ENCODE results near the gene TUBGCP6. TPM values are rescaled to one million over a fixed set of nuclear protein-coding genes. Genes with fewer than 3 reads are reported as not detected.

Gene TUBGCP6
- total and polyA plus RNA-seq, 2 donors (not counting 1 experiment from before 2014, with no cell fraction given): 137 to 178 TPM

DNA sequence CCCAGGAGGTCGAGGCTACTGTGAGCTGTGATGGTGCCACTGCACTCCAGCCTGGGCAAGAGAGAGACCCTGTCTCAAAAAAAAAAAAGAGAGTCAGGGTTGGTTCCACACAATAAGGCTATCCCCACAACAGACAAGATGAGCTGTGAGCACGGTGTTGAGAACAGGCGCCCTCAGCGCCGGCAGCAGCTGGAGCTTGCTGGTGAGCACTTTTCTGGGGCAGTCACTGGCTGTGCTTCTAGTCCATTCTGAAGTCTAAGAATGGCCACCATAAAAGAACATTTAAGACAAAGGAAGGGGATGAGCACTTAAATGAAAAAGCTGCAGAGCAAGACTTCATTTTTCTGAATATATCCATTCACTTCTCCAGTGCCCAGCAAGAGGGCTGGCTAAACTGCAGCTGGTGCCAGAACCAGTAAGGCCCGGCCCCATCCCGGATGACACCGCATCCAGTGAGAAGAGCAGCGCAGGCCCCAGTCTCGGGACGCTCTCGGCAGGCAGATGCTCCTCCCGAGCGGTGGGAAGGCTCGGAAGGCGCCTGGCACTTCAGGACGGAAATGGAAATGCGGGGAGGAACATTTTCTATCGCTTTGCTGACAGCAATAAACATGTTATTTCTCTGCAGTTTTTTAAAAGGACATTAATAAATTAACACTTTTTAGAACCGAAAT lies 12.2 kb downstream of the TUBGCP6 start:
- no peak for ATAC-seq (ENCODE audit: low read depth)
- intact Hi-C loops (cut with micrococcal nuclease): no loop called here
- DNase-seq: no peak
- Histone ChIP-seq H3K27ac (ENCODE audit: low read length in 2 of 2) (no peak overlapping the region), H3K4me3 (ENCODE audit: control extremely low read depth in 1 of 5, extremely low read depth in 1 of 5, insufficient read depth in 1 of 5, low read depth in 2 of 5, low read length in 4 of 5) (no peak overlapping the region), H2AFZ (ENCODE audit: insufficient read depth, low read depth, low read length, poor library complexity, severe bottlenecking) (no peak overlapping the region), H3K79me2 (ENCODE audit: control insufficient read depth, insufficient read depth, low read length) (peaks cover 69% of the 10 kb centered on the region), H3K4me1 (ENCODE audit: control insufficient read depth in 2 of 2, insufficient read depth in 2 of 2, low read length in 2 of 2) (no peaks in the 10 kb centered on the region), H3K27me3 (replicated peaks in 1 of 4; ENCODE audit: control extremely low read depth in 1 of 4, control insufficient read depth in 3 of 4, insufficient read depth in 4 of 4, low read length in 3 of 4) (no peaks in the 10 kb centered on the region), H3K36me3 (replicated peaks in 1 of 2; ENCODE audit: control extremely low read depth in 1 of 2, control insufficient read depth in 1 of 2, extremely low read depth in 1 of 2, insufficient read depth in 2 of 2, low read length in 1 of 2) (peaks cover 0 to 44% of the 10 kb centered on the region in 2 experiments), H4K20me1 (ENCODE audit: control insufficient read depth, insufficient read depth, low read length, poor library complexity, severe bottlenecking) (peaks cover 69% of the 10 kb centered on the region), H3K9ac (ENCODE audit: low read length) (no peak overlapping the region), H3K9me3 (ENCODE audit: control extremely low read depth in 1 of 3, control insufficient read depth in 2 of 3, insufficient read depth in 1 of 3, low read length in 2 of 3) (peaks cover 0 to 5% (median 0%) of the 10 kb centered on the region in 3 donors), H3K4me2 (replicated peaks; ENCODE audit: low read depth, low read length, poor library complexity, severe bottlenecking) (no peak overlapping the region)
- Mint-ChIP-seq H3K27me3 (no peaks in the 10 kb centered on the region), H3K27ac (no peak overlapping the region), H3K4me1 (peaks cover 9% of the 10 kb centered on the region), H3K9me3 (ENCODE audit: insufficient read depth) (no peaks in the 10 kb centered on the region), H3K4me3 (no peak overlapping the region)
- TF ChIP-seq, protein P1, sequence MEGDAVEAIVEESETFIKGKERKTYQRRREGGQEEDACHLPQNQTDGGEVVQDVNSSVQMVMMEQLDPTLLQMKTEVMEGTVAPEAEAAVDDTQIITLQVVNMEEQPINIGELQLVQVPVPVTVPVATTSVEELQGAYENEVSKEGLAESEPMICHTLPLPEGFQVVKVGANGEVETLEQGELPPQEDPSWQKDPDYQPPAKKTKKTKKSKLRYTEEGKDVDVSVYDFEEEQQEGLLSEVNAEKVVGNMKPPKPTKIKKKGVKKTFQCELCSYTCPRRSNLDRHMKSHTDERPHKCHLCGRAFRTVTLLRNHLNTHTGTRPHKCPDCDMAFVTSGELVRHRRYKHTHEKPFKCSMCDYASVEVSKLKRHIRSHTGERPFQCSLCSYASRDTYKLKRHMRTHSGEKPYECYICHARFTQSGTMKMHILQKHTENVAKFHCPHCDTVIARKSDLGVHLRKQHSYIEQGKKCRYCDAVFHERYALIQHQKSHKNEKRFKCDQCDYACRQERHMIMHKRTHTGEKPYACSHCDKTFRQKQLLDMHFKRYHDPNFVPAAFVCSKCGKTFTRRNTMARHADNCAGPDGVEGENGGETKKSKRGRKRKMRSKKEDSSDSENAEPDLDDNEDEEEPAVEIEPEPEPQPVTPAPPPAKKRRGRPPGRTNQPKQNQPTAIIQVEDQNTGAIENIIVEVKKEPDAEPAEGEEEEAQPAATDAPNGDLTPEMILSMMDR (IDR thresholded peaks at IDR 0.05): no peak
- no peak for TF ChIP-seq EZH2 (IDR thresholded peaks at IDR 0.05; ENCODE audit: borderline replicate concordance, insufficient read depth, low read depth, low read length, poor library complexity, severe bottlenecking)
- ChIA-PET POLR2A (no interaction called here), CTCF (interaction anchor here (1.1 to 1.4 kb wide), 4 partner anchors 10 to 84 kb away, joined by 3 to 4 read pairs (median 3); no protein-coding TSS in a partner anchor)
- WGBS (ENCODE audit: insufficient coverage): 94% methylated on average over 17 of the region's 20 CpGs

DNA sequence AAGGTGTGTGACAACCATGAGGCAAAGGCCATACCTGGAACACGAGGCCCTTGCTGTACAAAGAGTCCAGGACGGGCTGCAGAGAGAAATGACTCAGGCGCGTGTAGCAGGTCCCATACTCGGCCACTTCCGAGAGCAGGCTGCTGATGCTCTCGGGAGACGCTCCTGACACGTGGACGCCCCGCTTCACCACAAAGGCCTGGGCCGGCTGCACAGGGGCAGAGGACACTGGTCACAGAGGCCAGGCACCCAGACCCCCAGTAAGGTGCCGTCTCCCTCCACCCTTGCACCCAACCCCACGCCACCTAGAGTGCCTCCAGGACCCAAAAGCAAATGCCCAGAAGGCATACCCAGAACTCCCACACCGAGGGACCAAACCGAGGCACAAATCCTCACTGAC lies 15.5 kb downstream of the TUBGCP6 start:
- H3K4me3 Mint-ChIP-seq: no peak overlapping the region
- DNase-seq (no peak), ATAC-seq (ENCODE audit: low read depth) (no peak)
- H3K4me3 ChIP-seq (ENCODE audit: control extremely low read depth in 1 of 5, extremely low read depth in 1 of 5, insufficient read depth in 1 of 5, low read depth in 2 of 5, low read length in 4 of 5): no peak overlapping the region
- H3K9me3 ChIP-seq (ENCODE audit: control extremely low read depth in 1 of 3, control insufficient read depth in 2 of 3, insufficient read depth in 1 of 3, low read length in 2 of 3): peaks cover 0 to 5% (median 0%) of the 10 kb centered on the region in 3 donors
- no peak overlapping the region for H2AFZ ChIP-seq (ENCODE audit: insufficient read depth, low read depth, low read length, poor library complexity, severe bottlenecking)
- H3K79me2 ChIP-seq (ENCODE audit: control insufficient read depth, insufficient read depth, low read length): peaks cover 44% of the 10 kb centered on the region
- no peak overlapping the region for H3K27ac Mint-ChIP-seq
- no peaks in the 10 kb centered on the region for H3K4me1 Mint-ChIP-seq
- no peak overlapping the region for H3K4me2 ChIP-seq (replicated peaks; ENCODE audit: low read depth, low read length, poor library complexity, severe bottlenecking)
- no peak for TF ChIP-seq EZH2 (IDR thresholded peaks at IDR 0.05; ENCODE audit: borderline replicate concordance, insufficient read depth, low read depth, low read length, poor library complexity, severe bottlenecking)
- TF ChIP-seq, protein P1 (IDR thresholded peaks at IDR 0.05): no peak
- POLR2A ChIA-PET: no interaction called here
- H3K27ac ChIP-seq (ENCODE audit: low read length in 2 of 2): no peak overlapping the region
- H4K20me1 ChIP-seq (ENCODE audit: control insufficient read depth, insufficient read depth, low read length, poor library complexity, severe bottlenecking): peaks cover 48% of the 10 kb centered on the region
- peaks cover 0 to 47% of the 10 kb centered on the region in 2 experiments for H3K36me3 ChIP-seq (replicated peaks in 1 of 2; ENCODE audit: control extremely low read depth in 1 of 2, control insufficient read depth in 1 of 2, extremely low read depth in 1 of 2, insufficient read depth in 2 of 2, low read length in 1 of 2)
- intact Hi-C loops (cut with micrococcal nuclease): no loop called here
- no peaks in the 10 kb centered on the region for H3K9me3 Mint-ChIP-seq (ENCODE audit: insufficient read depth)
- CTCF ChIA-PET: no interaction called here
- H3K9ac ChIP-seq (ENCODE audit: low read length): no peak overlapping the region
- H3K27me3 Mint-ChIP-seq: no peaks in the 10 kb centered on the region
- no peaks in the 10 kb centered on the region for H3K4me1 ChIP-seq (ENCODE audit: control insufficient read depth in 2 of 2, insufficient read depth in 2 of 2, low read length in 2 of 2)
- 93% methylated on average over 12 of the region's 16 CpGs for WGBS (ENCODE audit: insufficient coverage)
- no peaks in the 10 kb centered on the region for H3K27me3 ChIP-seq (replicated peaks in 1 of 4; ENCODE audit: control extremely low read depth in 1 of 4, control insufficient read depth in 3 of 4, insufficient read depth in 4 of 4, low read length in 3 of 4)

Data from B cell (primary cell).